ENCODE data around the gene DAPK1.

Gene DAPK1

GRCh38 chr9:87596862-87597261, 99.2 kb downstream of the DAPK1 start:
- H3K27me3 ChIP-seq (ENCODE audit: insufficient read depth, low read length) = no peaks in the 10 kb centered on the region
- no peak overlapping the region for H3K9ac ChIP-seq (ENCODE audit: low read depth, low read length)
- H3K36me3 ChIP-seq (ENCODE audit: insufficient read depth, low read length) = no peaks in the 10 kb centered on the region
- peaks cover 32% of the 10 kb centered on the region for H3K4me1 ChIP-seq (ENCODE audit: insufficient read depth, low read length)
- H3K27ac ChIP-seq (ENCODE audit: low read depth, low read length) = no peak overlapping the region
- no peaks in the 10 kb centered on the region for H3K9me3 ChIP-seq (ENCODE audit: insufficient read depth, low read depth, low read length)
- WGBS = 92% methylated on average over 7 of the region's 7 CpGs
- H3K4me3 ChIP-seq (ENCODE audit: low read length) = no peak overlapping the region

- H3K4me3 ChIP-seq (ENCODE audit: low read length) = no peak overlapping the region
- no peak overlapping the region for H3K9ac ChIP-seq (ENCODE audit: low read depth, low read length)
- no peaks in the 10 kb centered on the region for H3K36me3 ChIP-seq (ENCODE audit: insufficient read depth, low read length)
- H3K9me3 ChIP-seq (ENCODE audit: insufficient read depth, low read depth, low read length) = no peaks in the 10 kb centered on the region
- WGBS = 88% methylated on average over 11 of the region's 13 CpGs
- no peak overlapping the region for H3K27ac ChIP-seq (ENCODE audit: low read depth, low read length)
- no peaks in the 10 kb centered on the region for H3K27me3 ChIP-seq (ENCODE audit: insufficient read depth, low read length)
- peaks cover 28% of the 10 kb centered on the region for H3K4me1 ChIP-seq (ENCODE audit: insufficient read depth, low read length)
These were observed 100.2 kb downstream of the DAPK1 start for GRCh38 chr9:87597710-87598443.

GRCh38 chr9:87599901-87600610, 102.4 kb downstream of the DAPK1 start:
- H3K36me3 ChIP-seq (ENCODE audit: insufficient read depth, low read length) = peaks cover 5% of the 10 kb centered on the region
- H3K9ac ChIP-seq (ENCODE audit: low read depth, low read length) = no peak overlapping the region
- no peak overlapping the region for H3K4me3 ChIP-seq (ENCODE audit: low read length)
- H3K9me3 ChIP-seq (ENCODE audit: insufficient read depth, low read depth, low read length) = no peaks in the 10 kb centered on the region
- peaks cover 21% of the 10 kb centered on the region for H3K4me1 ChIP-seq (ENCODE audit: insufficient read depth, low read length)
- WGBS = 93% methylated on average over 12 of the region's 17 CpGs
- no peaks in the 10 kb centered on the region for H3K27me3 ChIP-seq (ENCODE audit: insufficient read depth, low read length)
- H3K27ac ChIP-seq (ENCODE audit: low read depth, low read length) = no peak overlapping the region

- WGBS = 81% methylated on average over 1 of the region's 1 CpG
- no peaks in the 10 kb centered on the region for H3K9me3 ChIP-seq (ENCODE audit: insufficient read depth, low read depth, low read length)
- peak overlapping the region; percentile 33; the same call in 1 of the 2 replicates for H3K9ac ChIP-seq (ENCODE audit: low read depth, low read length)
- peaks cover 16% of the 10 kb centered on the region for H3K4me1 ChIP-seq (ENCODE audit: insufficient read depth, low read length)
- no peak overlapping the region for H3K4me3 ChIP-seq (ENCODE audit: low read length)
- H3K27me3 ChIP-seq (ENCODE audit: insufficient read depth, low read length) = no peaks in the 10 kb centered on the region
- H3K36me3 ChIP-seq (ENCODE audit: insufficient read depth, low read length) = peaks cover 11% of the 10 kb centered on the region
- peak overlapping the region; percentile 57 for H3K27ac ChIP-seq (ENCODE audit: low read depth, low read length)
These were observed 103.5 kb downstream of the DAPK1 start for GRCh38 chr9:87601176-87601575.

GRCh38 chr9:87601595-87601994, 103.9 kb downstream of the DAPK1 start:
- no peaks in the 10 kb centered on the region for H3K27me3 ChIP-seq (ENCODE audit: insufficient read depth, low read length)

GRCh38 chr9:87602933-87603643, 105.4 kb downstream of the DAPK1 start:
- Histone ChIP-seq H3K27ac (ENCODE audit: low read depth, low read length) (no peak overlapping the region), H3K9me3 (ENCODE audit: insufficient read depth, low read depth, low read length) (no peaks in the 10 kb centered on the region)
- WGBS = 93% methylated on average over 7 of the region's 9 CpGs

More at GRCh38 chr9:87601595-87601994, 103.9 kb downstream of the DAPK1 start:
- H3K27ac ChIP-seq (ENCODE audit: low read depth, low read length) = no peak overlapping the region
- H3K4me3 ChIP-seq (ENCODE audit: low read length) = no peak overlapping the region
- H3K36me3 ChIP-seq (ENCODE audit: insufficient read depth, low read length) = peaks cover 11% of the 10 kb centered on the region
- WGBS = 75% methylated on average over 5 of the region's 5 CpGs
- peaks cover 16% of the 10 kb centered on the region for H3K4me1 ChIP-seq (ENCODE audit: insufficient read depth, low read length)
- H3K9me3 ChIP-seq (ENCODE audit: insufficient read depth, low read depth, low read length) = no peaks in the 10 kb centered on the region
- H3K9ac ChIP-seq (ENCODE audit: low read depth, low read length) = no peak overlapping the region

GRCh38 chr9:87603854-87604490, 106.3 kb downstream of the DAPK1 start:
- Histone ChIP-seq H3K36me3 (ENCODE audit: insufficient read depth, low read length) (peaks cover 31% of the 10 kb centered on the region), H3K27ac (ENCODE audit: low read depth, low read length) (no peak overlapping the region), H3K27me3 (ENCODE audit: insufficient read depth, low read length) (no peaks in the 10 kb centered on the region), H3K9me3 (ENCODE audit: insufficient read depth, low read depth, low read length) (no peaks in the 10 kb centered on the region), H3K4me3 (ENCODE audit: low read length) (no peak overlapping the region), H3K4me1 (ENCODE audit: insufficient read depth, low read length) (peaks cover 24% of the 10 kb centered on the region), H3K9ac (ENCODE audit: low read depth, low read length) (no peak overlapping the region)
- WGBS = 75% methylated on average over 6 of the region's 7 CpGs

More at GRCh38 chr9:87602933-87603643, 105.4 kb downstream of the DAPK1 start:
- H3K27me3 ChIP-seq (ENCODE audit: insufficient read depth, low read length) = no peaks in the 10 kb centered on the region
- peaks cover 23% of the 10 kb centered on the region for H3K36me3 ChIP-seq (ENCODE audit: insufficient read depth, low read length)
- no peak overlapping the region for H3K4me3 ChIP-seq (ENCODE audit: low read length)
- peaks cover 21% of the 10 kb centered on the region for H3K4me1 ChIP-seq (ENCODE audit: insufficient read depth, low read length)
- no peak overlapping the region for H3K9ac ChIP-seq (ENCODE audit: low read depth, low read length)

GRCh38 chr9:87604886-87605588, 107.4 kb downstream of the DAPK1 start:
- H3K27ac ChIP-seq (ENCODE audit: low read depth, low read length) = no peak overlapping the region
- H3K4me1 ChIP-seq (ENCODE audit: insufficient read depth, low read length) = peaks cover 27% of the 10 kb centered on the region
- H3K4me3 ChIP-seq (ENCODE audit: low read length) = no peak overlapping the region
- 95% methylated on average over 23 of the region's 23 CpGs for WGBS
- no peak overlapping the region for H3K9ac ChIP-seq (ENCODE audit: low read depth, low read length)
- no peaks in the 10 kb centered on the region for H3K27me3 ChIP-seq (ENCODE audit: insufficient read depth, low read length)
- no peaks in the 10 kb centered on the region for H3K9me3 ChIP-seq (ENCODE audit: insufficient read depth, low read depth, low read length)
- peaks cover 40% of the 10 kb centered on the region for H3K36me3 ChIP-seq (ENCODE audit: insufficient read depth, low read length)

- H3K27me3 ChIP-seq (ENCODE audit: insufficient read depth, low read length) = no peaks in the 10 kb centered on the region
- no peak overlapping the region for H3K9ac ChIP-seq (ENCODE audit: low read depth, low read length)
- H3K9me3 ChIP-seq (ENCODE audit: insufficient read depth, low read depth, low read length) = no peaks in the 10 kb centered on the region
- WGBS = 94% methylated on average over 10 of the region's 10 CpGs
- H3K4me1 ChIP-seq (ENCODE audit: insufficient read depth, low read length) = peaks cover 23% of the 10 kb centered on the region
- H3K36me3 ChIP-seq (ENCODE audit: insufficient read depth, low read length) = peaks cover 46% of the 10 kb centered on the region
- no peak overlapping the region for H3K27ac ChIP-seq (ENCODE audit: low read depth, low read length)
- H3K4me3 ChIP-seq (ENCODE audit: low read length) = no peak overlapping the region
These were observed 108.0 kb downstream of the DAPK1 start for GRCh38 chr9:87605676-87606075.

GRCh38 chr9:87606841-87607521, 109.3 kb downstream of the DAPK1 start:
- H3K36me3 ChIP-seq (ENCODE audit: insufficient read depth, low read length) = peaks cover 54% of the 10 kb centered on the region
- H3K4me3 ChIP-seq (ENCODE audit: low read length) = no peak overlapping the region
- no peaks in the 10 kb centered on the region for H3K9me3 ChIP-seq (ENCODE audit: insufficient read depth, low read depth, low read length)
- H3K4me1 ChIP-seq (ENCODE audit: insufficient read depth, low read length) = peaks cover 19% of the 10 kb centered on the region
- WGBS = 95% methylated on average over 3 of the region's 3 CpGs
- H3K27ac ChIP-seq (ENCODE audit: low read depth, low read length) = peak overlapping the region; percentile 6; the same call in 1 of the 2 replicates
- no peak overlapping the region for H3K9ac ChIP-seq (ENCODE audit: low read depth, low read length)
- H3K27me3 ChIP-seq (ENCODE audit: insufficient read depth, low read length) = no peaks in the 10 kb centered on the region
